HTR-8/SVneo (cell line): ENCODE data around the gene ALKBH7.
"Not testable (repeated sequence)": the region's sequence is repeated elsewhere in the genome, so short reads cannot be mapped to it uniquely, and the experiment has no call there.

Experiments
- DNase-seq: peaks from one replicate; pipeline ENCODE4 v3.0.0; 2011; ENCODE audit warnings: low spot score, mixed read lengths; ENCODE audit not compliant: insufficient read length
- FAIRE-seq: peaks from 2 replicates; lab custom pipeline; 2011; peaks lifted over from hg19 to GRCh38; lab: Jason Lieb, UNC

Gene ALKBH7, protein sequence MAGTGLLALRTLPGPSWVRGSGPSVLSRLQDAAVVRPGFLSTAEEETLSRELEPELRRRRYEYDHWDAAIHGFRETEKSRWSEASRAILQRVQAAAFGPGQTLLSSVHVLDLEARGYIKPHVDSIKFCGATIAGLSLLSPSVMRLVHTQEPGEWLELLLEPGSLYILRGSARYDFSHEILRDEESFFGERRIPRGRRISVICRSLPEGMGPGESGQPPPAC

DNA sequence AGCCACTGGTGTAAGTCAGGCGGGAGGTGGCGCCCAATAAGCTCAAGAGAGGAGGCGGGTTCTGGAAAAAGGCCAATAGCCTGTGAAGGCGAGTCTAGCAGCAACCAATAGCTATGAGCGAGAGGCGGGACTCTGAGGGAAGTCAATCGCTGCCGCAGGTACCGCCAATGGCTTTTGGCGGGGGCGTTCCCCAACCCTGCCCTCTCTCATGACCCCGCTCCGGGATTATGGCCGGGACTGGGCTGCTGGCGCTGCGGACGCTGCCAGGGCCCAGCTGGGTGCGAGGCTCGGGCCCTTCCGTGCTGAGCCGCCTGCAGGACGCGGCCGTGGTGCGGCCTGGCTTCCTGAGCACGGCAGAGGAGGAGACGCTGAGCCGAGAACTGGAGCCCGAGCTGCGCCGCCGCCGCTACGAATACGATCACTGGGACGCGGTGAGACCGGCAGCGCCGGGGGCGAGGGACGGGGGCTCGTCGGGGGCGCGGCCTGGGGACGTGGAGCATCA is at the start of gene ALKBH7:
TSS of gene ALKBH7 (plus strand) at position 201 of the 502 bp plus-strand sequence. CDS start at position 228, 27 bp downstream.
- FAIRE-seq, result no peak
- DNase-seq, result peak; percentile 98

DNA sequence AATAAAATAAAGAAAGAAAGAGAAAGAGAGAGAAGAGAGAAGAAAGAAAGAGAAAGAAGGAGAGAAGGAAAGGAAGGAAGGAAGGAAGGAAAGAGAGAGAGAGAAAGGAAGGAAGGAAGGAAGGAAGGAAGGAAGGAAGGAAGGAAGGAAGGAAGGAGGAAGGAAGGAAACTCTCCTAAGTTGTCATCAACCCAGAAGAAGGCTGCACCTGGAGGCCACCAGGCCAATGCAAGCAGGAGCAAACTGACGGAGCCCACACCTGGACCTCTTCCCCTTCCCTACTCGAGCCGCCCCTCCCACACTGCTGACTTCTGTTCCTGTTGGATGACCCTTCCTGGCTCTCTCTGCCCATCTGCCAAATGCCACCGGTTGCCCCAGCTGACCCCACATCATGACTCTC is 47.8 kb upstream of the ALKBH7 start:
- no peak for DNase-seq
- no peak for FAIRE-seq

DNA sequence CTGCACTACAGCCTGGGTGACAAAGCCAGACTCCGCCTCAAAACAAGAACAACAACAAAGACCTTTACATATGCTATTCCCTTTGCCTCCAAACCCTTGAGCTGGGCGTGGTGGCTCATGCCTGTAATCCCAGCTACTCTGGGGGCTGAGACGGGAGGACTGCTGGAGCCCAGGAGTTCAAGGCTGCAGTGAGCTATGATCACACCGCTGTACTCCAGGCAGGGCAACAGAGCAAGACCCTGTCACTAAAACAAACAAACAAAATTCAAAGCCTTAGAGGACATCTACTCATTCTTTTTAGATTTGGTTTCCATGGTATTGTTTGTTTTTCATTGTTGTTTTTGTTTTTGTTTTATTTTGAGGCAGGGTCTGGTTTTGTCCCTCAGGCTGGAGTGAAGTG is 47.0 kb upstream of the ALKBH7 start:
- DNase-seq (no peak), FAIRE-seq (no peak)

DNA sequence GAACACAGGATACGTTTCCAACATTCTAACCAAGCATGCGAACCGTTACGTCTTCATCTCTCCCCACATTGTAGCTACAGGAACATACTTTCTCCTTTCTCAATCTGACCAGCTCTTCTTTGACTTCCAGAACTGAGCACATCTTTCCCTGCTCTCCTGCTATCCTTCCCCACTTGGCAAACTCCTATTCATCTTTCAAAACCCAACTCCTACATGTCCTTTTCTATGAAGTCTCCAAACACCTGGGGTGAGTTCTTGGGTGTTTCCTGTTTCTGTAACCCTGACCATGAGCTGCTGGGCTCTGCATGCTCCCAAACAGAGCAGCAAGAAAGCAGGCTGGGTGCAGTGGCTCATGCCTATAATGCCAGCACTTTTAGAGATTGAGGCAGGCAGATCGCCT is 45.8 kb upstream of the ALKBH7 start:
- DNase-seq, result no peak
- FAIRE-seq, result no peak

DNA sequence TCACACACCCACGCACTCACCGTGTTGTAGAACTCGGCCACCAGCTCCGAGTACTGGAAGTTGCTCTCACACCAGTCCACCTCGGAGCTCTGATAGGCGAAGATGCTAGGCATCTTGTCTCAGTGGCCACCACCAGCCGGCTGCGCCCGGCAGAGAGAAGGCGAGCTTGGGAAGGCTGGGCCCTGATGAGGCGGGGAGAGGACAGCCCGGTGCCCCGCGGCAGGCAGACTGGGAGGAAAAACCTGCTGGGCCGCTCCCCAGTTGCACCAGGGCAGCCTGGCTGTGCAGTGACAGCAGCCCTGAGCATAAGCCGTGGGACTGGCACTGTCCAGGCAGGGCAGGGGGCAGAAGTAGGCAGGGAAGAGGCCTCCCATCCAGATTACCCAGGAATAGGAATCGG is 39.2 kb upstream of the ALKBH7 start, which contains the start of gene ACER1:
TSS of gene ACER1 (minus strand) at position 174 of the 400 bp plus-strand sequence. CDS start at position 113, 61 bp downstream.
- DNase-seq (no peak), FAIRE-seq (no peak)

DNA sequence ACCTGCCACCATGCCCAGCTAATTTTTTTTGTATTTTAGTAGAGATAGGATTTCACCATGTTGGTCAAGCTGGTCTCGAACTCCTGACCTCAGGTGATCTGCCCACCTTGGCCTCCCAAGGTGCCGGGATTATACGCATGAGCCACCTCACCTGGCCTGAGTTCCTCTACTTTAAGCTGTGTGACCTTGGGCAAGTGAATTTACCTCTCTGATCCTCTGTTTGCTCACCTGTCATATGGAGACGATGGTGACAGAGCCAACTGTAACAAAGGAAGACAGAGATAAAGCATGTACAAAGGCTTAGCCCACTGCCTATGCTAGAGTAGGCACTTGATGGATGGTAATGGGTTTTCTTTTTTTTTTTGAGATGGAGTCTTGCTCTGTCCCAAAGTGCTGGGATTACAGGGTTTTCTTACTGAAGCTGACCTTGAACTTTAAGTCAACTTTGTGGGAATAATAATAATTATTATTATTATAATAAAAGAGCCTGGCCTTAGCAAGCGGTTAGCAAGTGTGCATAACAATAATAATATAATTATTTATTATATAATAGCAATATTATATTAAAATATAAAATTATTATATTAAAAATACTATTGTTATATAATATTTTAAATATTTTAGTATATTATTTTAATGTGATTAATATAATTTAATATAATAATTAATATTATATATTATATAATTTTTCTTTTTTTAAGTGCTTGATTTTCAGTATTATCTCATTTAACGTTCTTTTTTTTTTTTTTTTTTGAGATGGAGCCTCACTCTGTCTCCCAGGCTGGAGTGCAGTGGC is 37.9 kb upstream of the ALKBH7 start:
- no peak for FAIRE-seq
- no peak for DNase-seq

DNA sequence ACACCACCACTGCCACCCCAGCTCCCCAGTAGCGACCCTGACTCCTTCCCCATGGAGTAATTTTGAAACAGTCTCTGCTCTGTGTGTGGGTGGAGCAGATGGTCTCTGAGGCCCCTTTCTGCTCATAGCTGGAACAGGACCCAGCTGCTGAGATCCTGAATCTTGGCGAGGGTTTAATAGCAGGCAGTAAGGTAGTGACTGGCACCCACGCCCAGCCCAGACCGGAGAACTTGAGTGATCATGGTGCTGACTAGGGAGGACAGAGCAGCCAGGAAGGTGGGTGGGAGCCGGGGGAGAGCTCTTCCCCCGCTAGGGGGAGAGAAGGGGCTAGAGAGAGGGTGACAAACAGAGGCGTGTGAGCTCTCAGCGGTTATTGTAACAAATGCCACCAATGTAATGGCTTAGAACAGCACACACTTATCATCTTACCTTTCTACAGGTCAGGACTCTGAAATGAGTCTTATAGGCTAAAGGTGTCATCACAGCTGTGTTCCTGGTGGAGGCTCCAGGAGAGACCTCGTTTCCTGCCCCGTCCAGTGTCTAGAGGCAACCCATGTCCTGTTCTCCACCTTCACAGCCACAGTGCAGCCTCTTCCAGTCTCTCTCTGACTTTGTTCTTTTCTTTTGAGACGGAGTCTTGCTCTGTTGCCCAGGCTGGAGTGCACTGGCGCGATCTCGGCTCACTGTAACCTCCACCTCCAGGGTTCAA is 31.9 kb upstream of the ALKBH7 start:
- DNase-seq (no peak), FAIRE-seq (no peak)

DNA sequence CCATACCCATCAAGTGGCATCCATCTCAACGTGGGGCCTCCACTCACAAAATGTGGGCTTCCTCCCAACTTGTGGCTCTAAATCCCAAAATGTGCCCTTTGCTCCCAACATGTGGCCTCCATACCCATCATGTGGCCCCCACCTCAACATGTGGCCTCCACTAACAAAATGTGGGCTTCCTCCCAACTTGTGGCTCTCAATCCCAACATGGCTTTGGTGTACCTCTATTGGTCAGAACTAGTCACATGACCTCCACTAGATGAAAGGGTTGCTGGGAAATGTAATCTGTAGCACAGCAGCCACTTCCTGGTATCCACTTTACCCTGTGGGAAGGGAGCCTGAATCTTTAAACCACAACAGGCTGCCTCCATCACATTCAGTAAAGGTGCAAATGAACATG is 29.1 kb upstream of the ALKBH7 start:
- FAIRE-seq, result peak; percentile 36
- no peak for DNase-seq

DNA sequence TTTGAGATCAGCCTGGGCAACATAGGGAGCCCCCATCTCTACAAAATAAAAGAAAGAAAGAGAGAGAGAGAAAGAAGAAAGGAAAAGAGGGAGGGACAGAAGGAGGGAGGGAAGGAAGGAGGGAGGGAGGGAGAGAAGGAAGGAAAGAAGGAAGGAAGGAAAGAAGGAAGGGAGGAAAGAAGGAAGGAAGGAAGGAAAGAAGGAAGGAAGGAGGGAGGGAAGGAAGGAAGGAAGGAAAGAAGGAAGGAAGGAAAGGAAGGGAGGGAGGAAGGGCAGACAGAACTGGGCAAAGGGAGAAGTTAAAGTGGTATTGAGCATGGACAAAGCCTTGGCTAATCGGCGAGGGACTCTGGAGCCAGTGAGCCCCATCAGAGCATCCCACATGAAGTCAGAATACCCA is 23.3 kb upstream of the ALKBH7 start:
- not testable (repeated sequence) for FAIRE-seq, DNase-seq

DNA sequence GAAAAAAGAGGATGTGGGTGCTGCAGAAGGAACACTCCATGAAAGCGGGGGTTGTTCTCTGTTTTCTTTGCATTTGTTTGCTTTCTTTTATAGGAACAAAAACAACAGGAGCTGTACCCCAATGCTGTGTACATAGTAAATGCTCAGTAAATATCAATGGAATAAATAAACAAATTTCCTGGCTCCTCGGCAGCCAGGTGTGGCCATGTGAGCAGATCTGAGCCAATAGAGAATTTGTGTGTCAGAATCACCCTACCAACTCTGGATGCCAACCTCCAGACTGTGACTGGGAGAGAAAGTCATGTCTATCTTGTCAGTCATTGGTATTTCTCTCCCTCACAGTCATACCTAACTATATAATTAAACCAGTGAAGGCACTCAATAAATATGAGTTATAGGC is 21.9 kb upstream of the ALKBH7 start:
- no peak for DNase-seq
- no peak for FAIRE-seq

DNA sequence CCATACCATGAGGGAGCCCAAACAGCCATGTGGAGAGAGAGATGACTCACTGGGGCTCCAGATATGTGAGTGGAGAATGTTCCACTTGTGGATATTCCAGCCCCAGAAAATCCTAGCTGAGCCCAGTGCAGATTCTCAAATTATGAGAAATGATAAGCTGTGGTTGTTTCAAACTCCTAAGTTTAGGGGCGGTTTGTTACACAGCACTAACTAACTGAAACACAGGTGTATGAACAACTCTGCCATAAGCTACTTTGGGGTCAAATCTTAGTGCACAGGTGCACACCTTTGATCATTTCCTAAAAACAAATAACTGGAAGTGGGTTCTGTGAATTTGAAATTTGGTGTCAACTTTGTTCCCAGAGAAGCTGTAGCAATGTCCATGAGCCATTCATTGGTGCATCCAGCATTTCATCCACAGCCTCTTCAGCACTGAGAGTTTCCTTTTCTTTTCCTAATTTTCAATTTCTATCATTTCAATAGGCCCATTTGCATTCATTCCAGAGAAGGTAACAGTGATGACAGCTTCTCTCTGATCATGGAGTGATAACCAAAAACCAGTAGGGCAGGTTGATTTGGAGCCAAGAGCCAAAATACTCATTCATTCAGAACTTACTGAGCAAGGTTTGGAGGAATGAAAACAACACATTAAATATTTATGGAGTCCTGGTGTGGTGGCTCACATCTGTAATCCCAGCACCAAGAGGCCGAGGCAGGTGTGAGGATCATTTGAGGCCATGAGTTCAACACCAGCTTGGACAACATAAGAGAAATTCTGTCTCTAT is 20.0 kb upstream of the ALKBH7 start:
- DNase-seq (no peak), FAIRE-seq (no peak)

DNA sequence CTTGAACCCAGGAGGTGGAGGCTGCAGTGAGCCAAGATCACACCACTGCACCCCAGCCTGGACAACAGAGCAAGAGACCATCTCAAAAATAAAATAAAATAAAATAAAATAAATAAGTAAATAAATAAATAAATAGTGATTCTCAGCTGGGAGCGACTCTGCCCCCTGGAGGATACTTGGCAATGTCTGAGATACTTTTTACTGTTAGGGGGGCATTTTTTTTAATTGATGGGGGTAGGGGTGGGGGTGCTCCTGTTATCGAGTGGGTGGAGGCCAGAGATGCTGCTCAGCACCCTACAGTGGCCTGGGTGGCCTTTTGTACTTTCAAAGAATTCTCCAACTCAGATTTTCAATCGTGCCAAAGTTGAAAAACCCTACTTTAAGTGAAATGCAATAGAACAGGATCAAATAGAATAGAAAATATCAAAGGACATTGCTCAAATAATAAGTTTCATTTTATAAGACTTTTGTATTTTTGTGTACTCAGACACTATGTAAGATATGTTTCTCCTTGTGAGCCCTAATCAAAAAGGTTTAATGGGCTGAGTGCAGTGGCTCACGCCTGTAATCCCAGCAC is 18.4 kb upstream of the ALKBH7 start:
- FAIRE-seq (no peak), DNase-seq (no peak)

DNA sequence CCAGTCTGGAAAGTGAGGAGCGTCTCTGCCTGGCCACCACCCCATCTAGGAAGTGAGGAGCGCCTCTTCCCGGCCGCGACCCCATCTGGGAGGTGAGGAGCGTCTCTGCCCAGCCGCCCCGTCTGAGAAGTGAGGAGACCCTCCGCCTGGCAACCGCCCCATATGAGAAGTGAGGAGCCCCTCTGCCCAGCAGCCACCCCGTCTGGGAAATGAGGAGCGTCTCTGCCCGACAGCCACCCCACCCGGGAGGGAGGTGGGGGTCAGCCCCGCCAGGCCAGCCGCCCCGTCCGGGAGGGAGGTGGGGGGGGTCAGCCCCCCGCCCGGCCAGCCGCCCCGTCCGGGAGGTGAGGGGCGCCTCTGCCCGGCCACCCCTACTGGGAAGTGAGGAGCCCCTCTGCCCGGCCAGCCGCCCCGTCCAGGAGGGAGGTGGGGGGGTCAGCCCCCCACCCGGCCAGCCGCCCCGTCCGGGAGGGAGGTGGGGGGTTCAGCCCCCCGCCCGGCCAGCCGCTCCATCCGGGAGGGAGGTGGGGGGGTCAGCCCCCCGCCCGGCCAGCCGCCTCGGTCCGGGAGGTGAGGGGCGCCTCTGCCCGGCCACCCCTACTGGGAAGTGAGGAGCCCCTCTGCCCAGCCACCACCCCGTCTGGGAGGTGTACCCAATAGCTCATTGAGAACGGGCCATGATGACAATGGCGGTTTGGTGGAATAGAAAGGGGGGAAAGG is 17.1 kb upstream of the ALKBH7 start:
- not testable (repeated sequence) for DNase-seq, FAIRE-seq

DNA sequence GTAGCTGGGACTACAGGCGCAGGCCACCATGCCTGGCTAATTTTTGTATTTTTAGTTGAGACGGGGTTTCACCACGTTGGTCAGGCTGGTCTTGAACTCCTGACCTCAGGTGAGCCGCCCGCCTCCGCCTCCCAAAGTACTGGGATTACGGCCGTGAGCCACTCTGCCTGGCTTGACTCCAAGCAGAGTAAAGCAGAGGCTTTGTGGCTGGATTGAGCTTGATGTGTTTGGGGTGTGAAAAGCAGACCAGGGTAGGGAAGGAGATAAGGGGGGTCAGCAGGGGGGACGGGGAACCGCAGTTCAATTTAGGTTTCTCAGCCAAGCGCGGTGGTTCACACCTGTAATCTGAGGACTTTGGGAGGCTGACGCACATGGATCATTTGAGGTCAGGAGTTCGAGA is 15.4 kb upstream of the ALKBH7 start:
- FAIRE-seq (no peak), DNase-seq (no peak)

DNA sequence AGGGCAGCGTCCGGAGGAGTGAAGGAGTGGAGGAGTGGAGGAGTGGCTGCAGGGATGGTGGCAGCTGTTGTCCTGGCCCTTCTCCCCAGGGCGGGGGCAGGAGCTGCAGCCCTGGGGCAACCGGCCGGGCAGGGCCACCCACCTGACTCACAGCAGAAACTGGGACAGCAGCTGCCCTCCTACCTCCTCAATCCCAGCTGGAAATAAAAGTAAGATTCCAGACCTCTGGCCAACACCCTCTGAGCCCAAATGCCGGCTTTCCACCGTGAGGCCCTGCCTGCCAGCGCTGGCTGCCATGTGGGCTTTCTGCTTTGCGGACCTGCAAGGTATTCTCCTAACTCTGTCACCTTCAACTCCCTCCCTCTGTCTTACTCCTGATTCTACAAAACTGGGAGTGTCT is 14.6 kb upstream of the ALKBH7 start:
- no peak for FAIRE-seq
- no peak for DNase-seq

DNA sequence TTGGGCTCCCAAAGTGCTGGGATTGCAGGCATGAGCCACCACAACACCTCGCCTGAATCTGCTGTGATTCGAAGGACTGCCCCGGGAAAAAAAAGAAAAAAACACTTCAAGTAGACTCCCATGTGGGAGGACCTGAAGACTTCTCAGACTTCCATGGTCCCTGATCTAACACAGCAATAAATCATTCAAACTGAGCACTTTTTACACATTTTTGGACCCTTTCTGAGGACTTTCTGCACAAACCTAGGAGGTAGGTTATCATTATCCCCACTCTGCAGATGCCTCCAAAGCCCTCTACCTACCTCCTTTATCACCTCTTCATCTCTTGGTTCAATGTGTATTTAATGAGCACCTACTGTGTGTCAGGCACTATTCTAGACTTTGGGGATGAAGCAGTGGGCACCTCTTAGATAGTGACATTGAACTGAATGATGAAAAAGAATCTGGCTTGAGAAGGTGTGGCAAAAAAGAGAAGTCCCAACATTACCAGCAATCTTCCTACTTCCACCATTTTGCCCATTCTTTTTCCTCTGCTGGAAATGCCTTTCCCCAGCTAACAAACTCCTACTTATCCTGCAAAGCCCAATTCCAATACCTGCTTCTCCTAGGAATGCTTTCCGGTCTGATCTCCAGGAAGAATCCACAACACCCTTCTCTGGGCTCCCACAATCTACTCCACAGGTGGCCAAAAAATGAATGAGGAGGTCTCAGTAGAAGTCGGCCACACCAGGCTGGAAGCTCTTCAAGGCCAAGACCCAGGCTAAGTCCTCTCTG is 12.8 kb upstream of the ALKBH7 start:
- FAIRE-seq (no peak), DNase-seq (no peak)

DNA sequence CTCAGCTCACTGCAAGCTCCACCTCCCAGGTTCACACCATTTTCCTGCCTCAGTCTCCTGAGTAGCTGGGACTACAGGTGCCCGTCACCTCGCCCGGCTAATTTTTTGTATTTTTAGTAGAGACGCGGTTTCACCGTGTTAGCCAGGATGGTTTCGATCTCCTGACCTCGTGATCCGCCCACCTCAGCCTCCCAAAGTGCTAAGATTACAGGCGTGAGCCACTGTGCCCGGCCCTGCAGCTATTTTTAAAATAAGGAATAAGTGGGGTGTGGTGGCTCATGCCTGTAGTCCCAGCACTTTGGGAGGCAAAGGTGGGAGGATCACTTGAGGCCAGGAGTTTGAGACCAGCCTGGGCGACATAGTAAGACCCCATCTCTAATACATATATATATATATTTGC is 12.1 kb upstream of the ALKBH7 start:
- not testable (repeated sequence) for FAIRE-seq

DNA sequence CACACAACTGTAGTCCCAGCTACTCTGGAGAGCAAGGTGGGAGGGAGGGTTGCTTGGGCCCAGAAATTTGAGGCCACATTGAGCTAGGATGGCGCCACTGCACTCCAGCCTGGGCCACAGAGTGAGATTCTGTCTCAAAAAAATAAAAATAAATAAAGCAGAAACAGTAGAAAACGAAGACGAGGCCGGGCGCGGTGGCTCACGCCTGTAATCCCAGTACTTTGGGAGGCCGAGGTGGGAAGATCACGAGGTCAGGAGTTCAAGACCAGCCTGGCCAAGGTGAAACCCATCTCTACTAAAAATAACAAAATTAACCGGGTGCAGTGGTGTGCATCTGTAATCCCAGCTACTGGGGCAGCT is 11.8 kb upstream of the ALKBH7 start:
- not testable (repeated sequence) for DNase-seq, FAIRE-seq

More for the DNA sequence above, 12.1 kb upstream of the ALKBH7 start:
- DNase-seq, result not testable (repeated sequence)
